HG03575 (cell line): ENCODE results near the gene RFX1.

Experiments
- ATAC-seq: cut with Tn5 transposase; IDR thresholded peaks from one replicate; pipeline ENCODE4 v1.9.1; 2021; ENCODE audit not compliant: unreplicated experiment, insufficient number of reproducible peaks, low FRiP score; ENCODE audit errors: extremely low read depth

Gene RFX1

DNA sequence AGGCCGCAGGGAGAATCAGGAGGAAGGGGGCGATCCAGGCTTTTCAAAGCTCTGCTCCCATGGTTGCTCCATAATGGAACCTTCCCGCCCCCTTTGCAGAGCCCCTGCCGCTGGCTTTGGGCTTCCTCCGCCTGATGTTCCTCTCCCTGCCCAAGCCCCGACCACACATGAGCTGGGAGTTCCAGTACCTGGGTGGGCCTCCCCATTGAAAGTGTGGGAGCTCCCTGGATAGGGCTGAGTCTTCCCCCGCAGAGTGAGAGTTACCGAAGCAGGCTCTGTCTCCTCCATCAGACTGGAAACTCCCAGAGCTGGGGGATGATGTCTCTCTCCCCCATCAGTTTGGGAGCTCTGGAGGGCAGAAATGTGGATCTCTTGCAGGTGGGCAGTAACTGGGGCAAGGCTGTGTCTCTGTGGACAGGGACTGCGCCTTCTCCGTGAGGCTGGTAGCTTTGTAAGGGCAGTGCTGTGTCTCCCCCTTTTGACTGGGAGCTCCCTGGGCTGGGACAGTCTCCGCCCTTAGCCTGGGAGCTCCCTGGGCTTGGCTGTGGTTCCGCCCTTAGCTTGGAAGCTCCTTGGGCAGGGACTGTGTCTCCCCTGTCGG is 53.1 kb downstream of the RFX1 start:
- no peak for ATAC-seq

DNA sequence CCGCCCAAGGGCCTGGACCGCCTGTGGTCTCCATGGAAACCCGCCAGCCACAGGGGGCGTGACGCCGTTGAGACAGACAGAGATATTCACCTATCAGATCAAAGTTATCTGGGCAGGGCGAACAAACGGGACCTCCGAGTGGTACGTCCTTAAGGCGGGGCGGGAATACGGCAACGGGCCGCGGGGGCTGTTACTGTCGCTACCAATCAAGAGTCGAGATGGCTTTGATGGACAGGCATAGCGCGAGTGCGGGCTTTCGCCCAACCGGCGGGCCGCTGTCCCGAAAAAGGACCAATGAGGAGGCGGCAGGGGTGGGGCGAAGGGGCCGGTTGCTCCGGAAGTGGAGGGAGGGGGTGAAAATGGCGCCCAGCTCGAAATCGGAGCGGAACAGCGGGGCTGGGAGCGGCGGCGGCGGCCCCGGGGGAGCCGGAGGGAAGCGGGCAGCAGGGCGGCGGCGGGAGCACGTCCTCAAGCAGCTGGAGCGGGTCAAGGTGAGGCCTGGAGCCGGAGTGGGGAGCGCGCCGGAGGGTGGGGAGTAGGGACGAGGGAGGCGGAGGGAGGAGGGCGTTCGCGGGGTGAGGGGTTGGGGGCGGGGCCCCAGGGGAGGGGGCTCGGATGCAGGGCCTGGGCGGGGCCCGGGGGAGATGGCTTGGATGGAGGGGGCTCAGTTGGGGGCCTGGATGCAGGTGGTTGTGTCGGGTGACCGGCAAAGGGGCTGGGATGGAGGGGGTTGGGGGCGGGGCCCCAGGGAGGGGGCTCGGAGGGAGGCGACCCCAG is 53.8 kb downstream of the RFX1 start, which contains the start of gene DCAF15:
Gene DCAF15, plus strand, starts transcription at position 356 of the 777 bp plus-strand sequence. Its CDS starts 4 bp downstream, at position 360.
- ATAC-seq: peak; percentile 90

DNA sequence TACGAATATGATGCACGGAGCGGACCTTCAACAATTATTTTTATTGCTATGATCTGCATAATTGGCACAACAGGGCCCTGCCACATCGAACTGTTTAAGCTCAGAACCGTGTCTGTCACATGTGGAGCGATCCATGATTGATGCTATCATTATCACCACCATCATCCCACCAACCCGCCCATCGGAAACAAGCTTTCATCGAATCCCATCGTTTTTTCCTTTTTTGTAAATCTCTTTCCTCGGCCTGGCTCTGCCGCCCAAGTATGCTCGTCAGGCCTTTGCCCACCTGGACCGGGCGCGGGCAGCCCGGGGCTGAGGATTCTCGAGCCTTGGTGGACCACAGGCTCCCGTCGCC is 54.3 kb downstream of the RFX1 start:
- ATAC-seq: no peak

DNA sequence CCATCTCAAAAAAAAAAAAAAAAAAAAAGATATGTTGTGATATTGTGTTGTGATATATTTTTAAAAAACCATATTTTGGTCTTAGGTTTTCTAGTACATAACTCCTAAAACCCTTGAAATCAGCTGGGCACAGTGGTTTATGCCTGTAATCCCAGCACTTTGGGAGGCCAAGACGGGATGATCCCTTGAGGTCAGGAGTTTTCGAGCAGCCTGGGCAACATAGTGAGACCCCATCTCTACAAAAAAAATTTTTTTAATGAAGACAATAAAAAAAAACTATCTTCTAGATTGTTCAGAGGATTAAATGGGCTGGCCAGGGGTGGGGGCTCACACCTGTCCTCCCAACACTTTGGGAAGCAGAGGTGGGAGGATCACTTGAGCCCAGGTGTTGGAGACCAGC is 55.1 kb downstream of the RFX1 start:
- no peak for ATAC-seq

DNA sequence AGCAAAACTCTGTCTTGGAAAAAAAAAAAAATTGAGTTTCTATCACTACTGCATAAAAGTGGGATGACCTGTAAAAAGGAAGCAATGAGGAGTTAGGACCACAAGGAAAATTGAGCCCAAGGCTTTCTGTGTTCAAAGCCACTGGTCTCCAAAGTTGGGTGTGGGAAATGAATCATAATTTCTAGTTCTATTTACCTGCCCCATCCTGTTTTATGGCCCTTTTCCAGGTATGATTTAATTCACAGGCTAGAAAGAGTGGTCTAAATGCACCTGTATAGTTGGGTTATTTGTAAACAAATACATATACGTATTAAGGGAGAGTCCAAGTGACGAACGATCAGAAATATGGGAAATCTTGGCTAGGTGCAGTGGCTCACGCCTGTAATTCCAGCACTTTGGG is 59.7 kb downstream of the RFX1 start:
- no peak for ATAC-seq

GRCh38 chr19:13942023-13942684 is 64.0 kb downstream of the RFX1 start:
- ATAC-seq: no peak

DNA sequence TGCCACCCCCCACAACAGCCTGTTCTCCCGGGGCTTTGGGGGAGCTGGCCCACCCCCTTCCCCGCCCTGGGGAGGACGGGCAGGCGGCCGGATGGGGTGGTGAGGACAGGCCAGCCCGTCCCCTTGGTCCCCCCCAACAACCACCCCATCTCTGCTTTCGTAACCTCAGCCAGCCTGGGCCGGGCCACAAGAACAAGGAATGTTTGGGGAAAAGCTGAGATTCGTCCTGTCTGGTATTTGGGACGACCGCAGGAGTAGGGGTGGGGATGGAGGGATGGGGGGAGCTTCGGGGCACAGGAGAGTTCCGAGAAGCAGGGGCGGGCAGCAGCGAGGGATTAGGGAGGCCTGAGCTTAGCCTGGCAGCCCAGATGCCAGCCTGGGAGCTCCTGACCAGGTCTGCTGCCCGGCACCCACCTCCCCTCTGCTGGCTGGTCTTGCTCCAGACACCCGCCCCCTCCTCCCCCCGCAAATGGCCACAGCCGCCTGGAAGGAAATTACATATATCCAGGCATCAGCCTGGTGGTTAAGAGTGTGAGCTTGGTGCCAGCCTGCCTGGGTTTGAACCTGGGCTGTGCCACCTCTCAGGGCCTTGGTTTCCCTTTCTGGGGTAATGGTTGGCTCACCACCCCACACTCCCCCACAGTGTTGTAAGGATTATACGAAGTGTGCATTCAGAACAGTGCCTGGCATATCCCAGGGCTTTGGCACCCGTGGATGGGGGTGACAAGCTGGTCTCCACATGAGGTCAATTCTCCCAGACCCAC is 67.6 kb downstream of the RFX1 start, which contains the start of gene PODNL1:
Gene PODNL1, minus strand, starts transcription at position 117 of the 764 bp plus-strand sequence. CDS start 236 bp downstream, outside the sequence.
- no peak for ATAC-seq

GRCh38 chr19:13937479-13938300 is 68.4 kb downstream of the RFX1 start:
- no peak for ATAC-seq

GRCh38 chr19:13935765-13936510 is 70.2 kb downstream of the RFX1 start:
- no peak for ATAC-seq

GRCh38 chr19:13934785-13935109 is 71.4 kb downstream of the RFX1 start:
- no peak for ATAC-seq

GRCh38 chr19:13932911-13933393 is 73.2 kb downstream of the RFX1 start:
- ATAC-seq: no peak

DNA sequence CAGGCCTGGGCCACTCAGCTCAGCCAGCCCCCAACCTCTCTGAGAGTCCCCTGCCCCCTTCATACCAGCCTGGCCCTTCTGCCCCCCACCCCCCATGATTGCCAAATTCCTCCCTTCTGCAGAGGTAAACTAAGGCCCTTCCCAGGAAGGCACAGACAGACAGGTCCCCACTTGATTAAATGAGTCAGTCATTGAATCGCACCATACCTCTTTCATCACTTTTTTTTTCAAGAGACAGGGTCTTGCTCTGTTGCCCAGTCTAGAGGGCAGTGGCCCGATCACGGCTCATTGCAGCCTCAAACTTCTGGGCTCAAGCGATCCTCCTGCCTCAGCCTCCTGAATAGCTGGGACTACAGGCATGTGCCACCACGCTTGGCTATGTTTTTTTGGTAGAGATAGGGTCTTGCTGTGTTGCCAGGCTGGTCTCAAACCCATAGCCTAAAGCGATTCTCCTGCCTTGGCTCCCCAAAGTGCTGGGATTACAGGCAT is 73.9 kb downstream of the RFX1 start:
- no peak for ATAC-seq

DNA sequence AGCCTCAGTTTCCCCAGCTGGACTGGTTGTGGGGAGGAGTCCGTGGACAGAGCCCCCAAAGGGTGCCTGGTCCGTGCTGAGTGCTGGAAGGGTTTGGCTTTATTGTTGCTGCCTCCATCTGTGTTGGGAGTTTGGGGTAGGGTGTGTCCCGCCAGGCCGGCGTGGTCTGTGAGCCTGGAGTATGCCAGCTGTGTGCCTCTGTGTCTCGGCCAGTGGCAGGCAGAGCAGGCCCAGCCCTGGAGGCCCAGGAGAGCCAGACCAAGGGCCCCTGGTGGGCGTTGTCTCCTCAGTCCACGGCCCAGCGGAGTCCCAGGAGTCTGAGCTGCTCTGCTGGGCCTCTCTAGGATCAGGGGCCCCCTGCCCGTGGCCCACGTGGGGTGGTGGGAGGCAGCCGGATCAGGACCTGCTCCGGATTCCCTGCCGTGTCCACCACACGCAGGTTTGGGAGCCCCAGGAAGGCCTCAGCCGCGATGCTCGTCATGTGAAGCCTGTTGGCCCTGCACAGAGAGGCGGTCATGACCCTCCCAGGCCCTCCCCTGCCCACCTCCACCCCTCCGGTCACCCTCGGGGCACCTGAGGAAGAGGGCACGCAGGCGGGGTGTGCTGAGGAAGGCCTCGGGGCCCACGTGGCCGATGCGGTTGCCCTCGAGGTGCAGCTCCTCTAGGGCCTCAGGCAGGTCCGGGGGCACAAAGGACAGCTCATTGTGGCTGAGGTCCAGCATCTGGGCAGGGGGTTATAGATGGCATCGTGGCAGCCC is 74.5 kb downstream of the RFX1 start:
- no peak for ATAC-seq

DNA sequence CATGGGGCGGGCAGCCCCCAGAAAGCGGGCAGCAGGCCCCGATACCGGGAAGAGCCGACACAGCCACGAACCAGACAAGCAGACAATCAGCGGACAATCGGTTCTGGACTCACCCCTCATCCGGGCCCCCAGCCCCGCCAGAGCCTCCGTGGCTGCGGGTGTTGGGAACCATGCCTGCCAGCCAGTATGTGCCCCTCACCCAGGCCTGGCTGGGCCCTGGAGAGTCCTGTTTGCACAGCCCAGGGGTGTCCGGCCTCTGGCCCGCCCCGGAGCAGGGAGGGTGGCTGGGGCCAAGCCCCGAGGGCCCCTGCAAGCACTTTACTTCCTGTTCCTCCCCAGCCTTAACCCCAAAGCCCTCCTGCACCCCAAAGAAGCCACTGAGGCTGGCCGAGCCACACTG is 75.7 kb downstream of the RFX1 start:
- ATAC-seq: no peak

GRCh38 chr19:13929956-13930355 is 76.2 kb downstream of the RFX1 start:
- ATAC-seq: no peak

DNA sequence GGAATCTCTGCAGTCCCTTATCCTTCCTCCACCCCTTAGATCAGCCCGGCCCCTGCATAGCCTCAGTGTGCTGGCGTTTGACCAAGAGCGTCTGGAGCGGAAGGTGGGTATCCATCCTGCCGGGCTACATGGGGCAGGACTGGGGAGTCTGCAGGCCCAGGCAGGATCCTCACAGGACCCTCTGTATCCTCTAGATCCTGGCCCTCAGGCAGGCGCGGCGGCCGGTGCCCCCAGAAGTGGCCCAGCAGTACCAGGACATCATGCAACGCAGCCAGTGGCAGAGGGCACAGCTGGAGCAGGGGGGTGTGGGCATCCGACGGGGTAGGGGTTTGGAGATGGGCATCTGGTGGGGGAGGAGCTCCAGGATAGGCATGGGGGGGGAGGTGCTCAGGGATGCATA is 76.8 kb downstream of the RFX1 start:
- no peak for ATAC-seq

DNA sequence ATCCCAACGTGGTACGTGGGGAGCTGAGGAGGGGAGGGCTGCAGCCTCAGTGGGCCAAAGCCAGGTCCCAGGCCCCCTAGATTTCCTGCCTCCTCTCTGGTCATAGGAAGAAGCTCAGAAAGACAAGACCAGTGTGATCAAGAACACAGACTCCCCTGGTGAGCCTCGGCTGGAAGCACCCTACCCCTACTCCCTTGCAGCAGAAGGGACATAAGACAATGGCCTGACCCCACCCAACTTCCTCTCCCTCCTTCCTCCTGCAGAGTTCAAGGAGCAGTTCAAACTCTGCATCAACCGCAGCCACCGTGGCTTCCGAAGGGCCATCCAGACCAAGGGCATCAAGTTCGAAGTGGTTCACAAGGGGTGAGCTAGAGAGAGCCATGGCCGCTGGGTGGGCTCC is 79.4 kb downstream of the RFX1 start:
- ATAC-seq: no peak
